Measurements from ENCODE around the gene NOC4L. TPM values are rescaled to one million over a fixed set of nuclear protein-coding genes. Genes with fewer than 3 reads are reported as not detected.
A peak's percentile ranks its signal among the peaks of the same experiment; 100 is the strongest.

The NOC4L gene
- total and polyA plus RNA-seq, 2 experiments from 2014 or later = 42.4 to 54.7 TPM

DNA sequence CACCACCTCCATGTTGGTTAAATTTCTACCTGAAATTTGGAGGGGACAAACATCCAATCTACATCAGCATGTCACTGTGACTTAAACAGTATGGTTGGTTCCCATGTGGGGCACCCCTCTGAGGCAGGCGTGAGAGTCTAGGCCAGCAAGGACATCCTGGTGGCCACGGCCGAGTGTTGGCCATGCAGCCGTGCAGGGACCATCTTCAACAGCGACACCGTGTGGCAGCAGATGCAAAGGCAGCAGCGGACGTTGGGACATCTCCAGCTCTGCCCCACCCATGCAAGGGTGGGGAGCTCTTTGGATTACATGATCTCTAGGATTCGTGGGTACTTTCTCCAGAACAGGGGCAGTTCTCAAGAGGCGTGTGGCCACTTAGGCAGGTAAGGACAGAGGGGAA lies 49.8 kb downstream of the NOC4L start:
- Mint-ChIP-seq H3K4me3 (no peak overlapping the region), H3K27me3 (ENCODE audit: insufficient read depth, low read depth, poor library complexity) (peaks cover 49% of the 10 kb centered on the region), H3K36me3 (ENCODE audit: low read depth) (peaks cover 6% of the 10 kb centered on the region), H3K27ac (no peak overlapping the region), H3K4me1 (peaks cover 5% of the 10 kb centered on the region), H3K9me3 (peaks cover 13% of the 10 kb centered on the region)
- H3K4me3 ChIP-seq = no peak overlapping the region
- no peaks in the 10 kb centered on the region for H3K36me3 ChIP-seq (ENCODE audit: insufficient read depth)
- H2AFZ ChIP-seq = no peak overlapping the region
- H3K27ac ChIP-seq (ENCODE audit: low read depth) = no peak overlapping the region
- no peaks in the 10 kb centered on the region for H4K20me1 ChIP-seq (replicated peaks; ENCODE audit: insufficient read depth)
- no peaks in the 10 kb centered on the region for H3K9me2 ChIP-seq (ENCODE audit: insufficient read depth)
- no peaks in the 10 kb centered on the region for H3K4me1 ChIP-seq (ENCODE audit: insufficient read depth)
- ATAC-seq (no peak), DNase-seq (ENCODE audit: low spot score) (peak; percentile 64)
- no peaks in the 10 kb centered on the region for H3K79me2 ChIP-seq (replicated peaks; ENCODE audit: insufficient read depth)
- H3K27me3 ChIP-seq (ENCODE audit: insufficient read depth) = peaks cover 27% of the 10 kb centered on the region
- TF ChIP-seq STAT1 (IDR thresholded peaks at IDR 0.05; ENCODE audit: unreplicated experiment) (no peak), EZH2phosphoT487 (IDR thresholded peaks at IDR 0.05; ENCODE audit: unreplicated experiment) (no peak)
- TF ChIP-seq, protein P1, sequence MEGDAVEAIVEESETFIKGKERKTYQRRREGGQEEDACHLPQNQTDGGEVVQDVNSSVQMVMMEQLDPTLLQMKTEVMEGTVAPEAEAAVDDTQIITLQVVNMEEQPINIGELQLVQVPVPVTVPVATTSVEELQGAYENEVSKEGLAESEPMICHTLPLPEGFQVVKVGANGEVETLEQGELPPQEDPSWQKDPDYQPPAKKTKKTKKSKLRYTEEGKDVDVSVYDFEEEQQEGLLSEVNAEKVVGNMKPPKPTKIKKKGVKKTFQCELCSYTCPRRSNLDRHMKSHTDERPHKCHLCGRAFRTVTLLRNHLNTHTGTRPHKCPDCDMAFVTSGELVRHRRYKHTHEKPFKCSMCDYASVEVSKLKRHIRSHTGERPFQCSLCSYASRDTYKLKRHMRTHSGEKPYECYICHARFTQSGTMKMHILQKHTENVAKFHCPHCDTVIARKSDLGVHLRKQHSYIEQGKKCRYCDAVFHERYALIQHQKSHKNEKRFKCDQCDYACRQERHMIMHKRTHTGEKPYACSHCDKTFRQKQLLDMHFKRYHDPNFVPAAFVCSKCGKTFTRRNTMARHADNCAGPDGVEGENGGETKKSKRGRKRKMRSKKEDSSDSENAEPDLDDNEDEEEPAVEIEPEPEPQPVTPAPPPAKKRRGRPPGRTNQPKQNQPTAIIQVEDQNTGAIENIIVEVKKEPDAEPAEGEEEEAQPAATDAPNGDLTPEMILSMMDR (conservative IDR thresholded peaks at IDR 0.05; ENCODE audit: low read depth in 2 of 2) = peak; percentile 60 to 81
- H3K4me2 ChIP-seq = no peak overlapping the region
- no peaks in the 10 kb centered on the region for H3F3A ChIP-seq (replicated peaks; ENCODE audit: low read depth)

- no peak for ATAC-seq
Observed at GRCh38 chr12:132194556-132194955, 50.3 kb downstream of the NOC4L start.

More at GRCh38 chr12:132194556-132194955, 50.3 kb downstream of the NOC4L start:
- TF ChIP-seq, protein P1 (conservative IDR thresholded peaks at IDR 0.05; ENCODE audit: low read depth in 2 of 2) = no peak
- no peak for TF ChIP-seq REST (IDR thresholded peaks at IDR 0.05; ENCODE audit: unreplicated experiment)
- no peak for TF ChIP-seq JUNB (IDR thresholded peaks at IDR 0.05; ENCODE audit: unreplicated experiment)
- no peak for TF ChIP-seq NANOG (IDR thresholded peaks at IDR 0.05; ENCODE audit: borderline replicate concordance)
- TF ChIP-seq ZNF331 (CRISPR knock-in tag; IDR thresholded peaks at IDR 0.05; ENCODE audit: low read depth) = no peak
- no peak for TF ChIP-seq EZH2phosphoT487 (IDR thresholded peaks at IDR 0.05; ENCODE audit: unreplicated experiment)
- no peak for TF ChIP-seq EZH2 (IDR thresholded peaks at IDR 0.05; ENCODE audit: low read depth, unreplicated experiment)
- no peak for TF ChIP-seq ZNF114 (CRISPR knock-in tag; IDR thresholded peaks at IDR 0.05)
- TF ChIP-seq, protein P2, sequence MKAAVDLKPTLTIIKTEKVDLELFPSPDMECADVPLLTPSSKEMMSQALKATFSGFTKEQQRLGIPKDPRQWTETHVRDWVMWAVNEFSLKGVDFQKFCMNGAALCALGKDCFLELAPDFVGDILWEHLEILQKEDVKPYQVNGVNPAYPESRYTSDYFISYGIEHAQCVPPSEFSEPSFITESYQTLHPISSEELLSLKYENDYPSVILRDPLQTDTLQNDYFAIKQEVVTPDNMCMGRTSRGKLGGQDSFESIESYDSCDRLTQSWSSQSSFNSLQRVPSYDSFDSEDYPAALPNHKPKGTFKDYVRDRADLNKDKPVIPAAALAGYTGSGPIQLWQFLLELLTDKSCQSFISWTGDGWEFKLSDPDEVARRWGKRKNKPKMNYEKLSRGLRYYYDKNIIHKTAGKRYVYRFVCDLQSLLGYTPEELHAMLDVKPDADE (IDR thresholded peaks at IDR 0.05) = no peak
- TF ChIP-seq CREB1 (CRISPR knock-in tag; IDR thresholded peaks at IDR 0.05; ENCODE audit: low read depth) = no peak
- no peak for TF ChIP-seq POLR2AphosphoS5 (IDR thresholded peaks at IDR 0.05; ENCODE audit: low read depth)
- TF ChIP-seq STAT1 (IDR thresholded peaks at IDR 0.05; ENCODE audit: unreplicated experiment) = no peak
- H3K4me1 Mint-ChIP-seq = 0 out of 3 replicates have a peak, but pooled peaks cover 2% of the 10 kb centered on the region
- H3K4me3 Mint-ChIP-seq = no peak overlapping the region
- Histone ChIP-seq H3K4me3 (no peak overlapping the region), H2AFZ (no peak overlapping the region), H3K4me2 (no peak overlapping the region), H3K27me3 (ENCODE audit: insufficient read depth) (peaks cover 23% of the 10 kb centered on the region), H4K20me1 (replicated peaks; ENCODE audit: insufficient read depth) (no peaks in the 10 kb centered on the region), H3K36me3 (ENCODE audit: insufficient read depth) (no peaks in the 10 kb centered on the region), H3K4me1 (ENCODE audit: insufficient read depth) (no peaks in the 10 kb centered on the region), H3K79me2 (replicated peaks; ENCODE audit: insufficient read depth) (no peaks in the 10 kb centered on the region), H3F3A (replicated peaks; ENCODE audit: low read depth) (no peaks in the 10 kb centered on the region), H3K9me2 (ENCODE audit: insufficient read depth) (no peaks in the 10 kb centered on the region), H3K27ac (ENCODE audit: low read depth) (no peak overlapping the region)
- no peak for DNase-seq (ENCODE audit: low spot score)
- peaks cover 13% of the 10 kb centered on the region for H3K9me3 Mint-ChIP-seq
- H3K36me3 Mint-ChIP-seq (ENCODE audit: low read depth) = peaks cover 6% of the 10 kb centered on the region
- H3K27me3 Mint-ChIP-seq (ENCODE audit: insufficient read depth, low read depth, poor library complexity) = peaks cover 44% of the 10 kb centered on the region
- no peak overlapping the region for H3K27ac Mint-ChIP-seq

Measured in GM23338 (cell line).